GM12878 (cell line): ENCODE measurements around the gene AHNAK2. TPM values are rescaled to one million over a fixed set of nuclear protein-coding genes. Genes with fewer than 3 reads are reported as not detected.

ENCODE experiments used
- ATAC-seq: fragments of 200-7000 bp; cut with Tn5 transposase; 3 replicates; pipeline ENCODE4 v1.9.1; 2020; ENCODE audit warnings: mild to moderate bottlenecking, moderate library complexity
- BruUV-seq: library from RNA; stranded (reverse); fragments of 400-500 nt; replicated peaks from 2 replicates; lab custom pipeline; 2021; lab: Mats Ljungman, UMichigan
- CTCF ChIA-PET: fragments of 300-600 bp; sonication (Branson Sonifier 250); formaldehyde crosslinking; extraction: SDS; loops from one replicate; lab custom pipeline; 2021; ENCODE audit warnings: inconsistent platforms; lab: Yijun Ruan, JAX
- POLR2A ChIA-PET: fragments of 350-600 bp; formaldehyde crosslinking; extraction: SDS; loops from one replicate; lab custom pipeline; 2021; ENCODE audit warnings: inconsistent platforms; lab: Charles Lee
- RAD21 ChIA-PET: fragments of 300-600 bp; sonication (Branson Sonifier 250); formaldehyde crosslinking; loops from one replicate; lab custom pipeline; 2023; ENCODE audit warnings: antibody characterized with exemption; ENCODE audit not compliant: unreplicated experiment; lab: Charles Lee
- SMC1A ChIA-PET: fragments of 300-600 bp; sonication (Branson Sonifier 250); formaldehyde crosslinking; loops from one replicate; lab custom pipeline; 2023; ENCODE audit not compliant: unreplicated experiment, uncharacterized antibody; lab: Charles Lee
- DNase-seq: peaks from one replicate; pipeline ENCODE4 v3.0.0-alpha.2; 2011; ENCODE audit warnings: low read depth, low spot score
- FAIRE-seq: peaks from 3 replicates; lab custom pipeline; 2011; peaks lifted over from hg19 to GRCh38; lab: Jason Lieb, UNC
- H2AFZ ChIP-seq: 2 replicates; pipeline ENCODE4 v1.6.0; 2011; ENCODE audit warnings: low read depth, low read length, control low read depth; ENCODE audit not compliant: control insufficient read depth
- H3K27ac ChIP-seq: 2 replicates; pipeline ENCODE4 v1.5.1; 2011; ENCODE audit warnings: control low read depth; ENCODE audit not compliant: control insufficient read depth, insufficient read depth
- H3K27me3 ChIP-seq, 2 experiments: replicated peaks in 1 of 2; 2 replicates each; pipeline versions ENCODE4 v1.6.0 to v1.6.1; 2011; ENCODE audit warnings: low read length in 1 of 2; ENCODE audit not compliant: control insufficient read depth in 2 of 2, insufficient read depth in 2 of 2
- H3K36me3 ChIP-seq, 2 experiments: 2 replicates each; pipeline ENCODE4 v1.5.1; 2011; ENCODE audit warnings: low read length in 1 of 2; ENCODE audit not compliant: control insufficient read depth in 2 of 2, insufficient read depth in 2 of 2
- H3K4me1 ChIP-seq: 2 replicates; pipeline ENCODE4 v1.6.1; 2011; ENCODE audit warnings: mild to moderate bottlenecking, low read length, moderate library complexity, mixed read lengths; ENCODE audit not compliant: control insufficient read depth, insufficient read depth
- H3K4me2 ChIP-seq: 2 replicates; pipeline ENCODE4 v1.6.0; 2011; ENCODE audit warnings: control low read depth; ENCODE audit not compliant: control insufficient read depth, insufficient read depth
- H3K4me3 ChIP-seq: fragments of 200-600 bp; sonication (generic); 2 replicates; pipeline ENCODE4 v1.5.1; 2016
- H3K79me2 ChIP-seq: 2 replicates; pipeline ENCODE4 v1.6.0; 2011; ENCODE audit warnings: low read length; ENCODE audit not compliant: control insufficient read depth, insufficient read depth
- H3K9ac ChIP-seq: 2 replicates; pipeline ENCODE4 v1.8.0; 2011; ENCODE audit warnings: low read length, control low read depth, mixed read lengths; ENCODE audit not compliant: control insufficient read depth, insufficient read depth
- H3K9me3 ChIP-seq: replicated peaks from 3 replicates; pipeline ENCODE4 v1.5.1; 2011; ENCODE audit warnings: mild to moderate bottlenecking, low read length; ENCODE audit not compliant: control insufficient read depth, insufficient read depth
- H4K20me1 ChIP-seq: 2 replicates; pipeline ENCODE4 v1.6.0; 2011; ENCODE audit not compliant: control insufficient read depth, insufficient read depth
- BRCA1 ChIP-seq: IDR thresholded peaks from 2 replicates; pipeline ENCODE4 v1.6.1; 2011; ENCODE audit warnings: low read depth, low read length, improper control_type of control experiment
- CBFB ChIP-seq: IDR thresholded peaks from 2 replicates; pipeline ENCODE4 v1.6.1; 2016; ENCODE audit warnings: antibody characterized with exemption, low read depth
- CUX1 ChIP-seq: IDR thresholded peaks from 2 replicates; pipeline ENCODE4 v1.6.1; 2012; ENCODE audit warnings: improper control_type of control experiment, low read depth, low read length; ENCODE audit not compliant: insufficient replicate concordance
- ESRRA ChIP-seq: IDR thresholded peaks from 2 replicates; pipeline ENCODE4 v1.6.1; 2012; ENCODE audit warnings: mild to moderate bottlenecking, low read length, improper control_type of control experiment
- FOS ChIP-seq: IDR thresholded peaks from 3 replicates; pipeline ENCODE4 v1.6.1; 2011; ENCODE audit warnings: borderline replicate concordance; ENCODE audit not compliant: insufficient read length; ENCODE audit errors: extremely low read depth
- HDAC2 ChIP-seq: fragments of 200-600 bp; sonication (generic); IDR thresholded peaks from 2 replicates; pipeline ENCODE4 v1.6.1; 2017
- HDAC6 ChIP-seq: fragments of 200-600 bp; sonication (generic); IDR thresholded peaks from one replicate; pipeline ENCODE4 v1.8.0; 2017; ENCODE audit warnings: antibody characterized with exemption; ENCODE audit not compliant: unreplicated experiment
- HSF1 ChIP-seq: fragments of 150-350 bp; IDR thresholded peaks from 2 replicates; pipeline ENCODE4 v1.6.1; 2014; ENCODE audit warnings: mild to moderate bottlenecking, low read depth, low read length
- IKZF2 ChIP-seq, 2 experiments: fragments of 450-650 bp; IDR thresholded peaks; 2 replicates each; pipeline ENCODE4 v1.6.1; 2017; ENCODE audit warnings: mild to moderate bottlenecking in 2 of 2, moderate library complexity in 2 of 2
- NFIC ChIP-seq: IDR thresholded peaks from 2 replicates; pipeline ENCODE4 v1.6.1; 2012; ENCODE audit warnings: low read depth, mild to moderate bottlenecking, inconsistent platforms, low read length, moderate library complexity
- PAX8 ChIP-seq: fragments of 450-650 bp; IDR thresholded peaks from 2 replicates; pipeline ENCODE4 v1.6.1; 2017; ENCODE audit warnings: mild to moderate bottlenecking, moderate library complexity
- PRDM15 ChIP-seq: fragments of 450-650 bp; formaldehyde crosslinking; IDR thresholded peaks from 2 replicates; pipeline ENCODE4 v1.4.0; 2020; ENCODE audit warnings: mild to moderate bottlenecking, moderate library complexity
- RELA ChIP-seq: fragments of 450-650 bp; IDR thresholded peaks from 2 replicates; pipeline ENCODE4 v1.8.0; 2014; ENCODE audit warnings: borderline replicate concordance; ENCODE audit not compliant: partially characterized antibody
- RUNX3 ChIP-seq: IDR thresholded peaks from 2 replicates; pipeline ENCODE4 v1.6.1; 2012; ENCODE audit warnings: low read length, inconsistent platforms
- SPI1 ChIP-seq: IDR thresholded peaks from 2 replicates; pipeline ENCODE4 v1.6.1; 2011; ENCODE audit warnings: low read depth, mild to moderate bottlenecking, low read length, moderate library complexity, borderline replicate concordance; ENCODE audit not compliant: insufficient read depth
- ZBED1 ChIP-seq: IDR thresholded peaks from 2 replicates; pipeline ENCODE4 v1.6.1; 2016; ENCODE audit warnings: borderline replicate concordance
- WGBS: methylation state at CpG from one replicate; pipeline ENCODE4 v1.1.6; 2016; ENCODE audit warnings: low lambda C conversion rate; ENCODE audit not compliant: insufficient replicate concordance, insufficient coverage; ENCODE audit errors: missing lambda C conversion rate; 5-methylcytosine and 5-hydroxymethylcytosine counted together
- in situ Hi-C: fragments of 300-500 bp; cut with MboI; formaldehyde crosslinking; loops from 9 replicates; pipeline ENCODE4 v1.14.3; 2018; ENCODE audit warnings: mixed read lengths
- intact Hi-C: fragments of 100-400 bp; cut with micrococcal nuclease; formaldehyde crosslinking; loops from one replicate; pipeline ENCODE4 v1.14.2; 2022; ENCODE audit not compliant: unreplicated experiment
- polyA plus RNA-seq, 11 experiments: library from polyadenylated mRNA; depleted of rRNA in 4 of 11; unstranded in 6 of 11; stranded (reverse) in 5 of 11; fragments of >200 nt; fragmentation: Nextera tagmentation in 4 of 11; fragmentation: Illumina TruSeq in 1 of 11; extraction: Ambion mirVana in 4 of 11; extraction: Trizol in 1 of 11; gene quantifications; 1 replicate in 1 of 11; 2 replicates in 10 of 11; pipeline versions ENCODE4 v1.2.1 to v1.2.3, GENCODE V29; 2011 to 2016; ENCODE audit warnings: inconsistent platforms in 2 of 11, missing spikeins in 2 of 11, low read depth in 1 of 11
- total RNA-seq, 4 experiments: library from RNA; depleted of rRNA in 3 of 4; stranded (reverse); fragments of >200 nt in 3 of 4; fragmentation: Illumina TruSeq in 1 of 4; extraction: Trizol in 1 of 4; gene quantifications; 2 replicates each; pipeline versions ENCODE4 v1.2.1 to v1.2.3, GENCODE V29; 2013 to 2021

Gene AHNAK2
- total and polyA plus RNA-seq, 10 of the 15 experiments (the other 5 are each of a cell fraction or from before 2014, with no cell fraction given) = 0.03 to 0.10 TPM; not detected in 8

DNA sequence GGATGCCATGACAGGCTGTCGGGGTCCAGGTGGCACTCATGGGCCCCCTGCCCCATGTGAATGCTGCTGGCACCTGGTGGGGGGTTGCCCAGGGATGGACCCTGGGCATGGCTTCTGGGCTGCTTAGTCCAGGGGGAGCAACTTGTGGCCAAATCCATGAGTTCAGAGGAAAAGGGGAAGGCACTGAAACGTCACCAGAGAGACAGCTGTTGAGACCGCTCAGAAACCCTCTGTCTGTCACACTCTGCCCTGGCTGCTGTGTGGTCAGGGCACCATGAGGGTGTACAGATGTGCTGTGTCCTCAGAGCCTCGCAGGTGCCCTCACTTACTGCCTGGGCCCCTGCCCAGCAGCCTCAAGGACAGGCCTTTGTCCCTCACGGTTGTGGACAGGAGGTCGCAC is 16.8 kb upstream of the AHNAK2 start:
- Histone ChIP-seq H3K4me3 (no peak overlapping the region), H3K79me2 (no peaks in the 10 kb centered on the region), H3K27me3 (no peaks in the 10 kb centered on the region), H3K4me1 (no peaks in the 10 kb centered on the region), H2AFZ (no peak overlapping the region), H3K4me2 (no peak overlapping the region), H3K36me3 (no peaks in the 10 kb centered on the region), H3K9ac (no peak overlapping the region), H4K20me1 (no peaks in the 10 kb centered on the region), H3K27ac (no peak overlapping the region), H3K9me3 (no peaks in the 10 kb centered on the region)
- ChIA-PET SMC1A (interaction anchor here (1.1 kb wide), 1 partner anchor 50 kb away, joined by 3 read pairs; no protein-coding TSS in a partner anchor), CTCF (no interaction called here), POLR2A (no interaction called here), RAD21 (no interaction called here)
- in situ Hi-C loops (no loop called here), intact Hi-C loops (no loop called here)
- no peak for FAIRE-seq
- BruUV-seq = no TSS peak
- WGBS = 76% methylated on average over 6 of the region's 6 CpGs
- ATAC-seq = no peak
- no peak for DNase-seq
- no peak for TF ChIP-seq CBFB
- TF ChIP-seq SPI1 = no peak
- no peak for TF ChIP-seq RELA
- TF ChIP-seq ZBED1 = no peak
- no peak for TF ChIP-seq IKZF2 (IDR thresholded peaks at IDR 0.05)
- no peak for TF ChIP-seq FOS
- TF ChIP-seq PAX8 = no peak
- TF ChIP-seq CUX1 = no peak
- no peak for TF ChIP-seq PRDM15 (CRISPR knock-in tag)
- TF ChIP-seq ESRRA = no peak
- TF ChIP-seq BRCA1 = no peak
- TF ChIP-seq HDAC2 = no peak
- TF ChIP-seq NFIC = no peak
- no peak for TF ChIP-seq RUNX3
- TF ChIP-seq HSF1 = no peak
- no peak for TF ChIP-seq HDAC6
